ENCODE data around the gene EDN1. TPM values are rescaled to one million over a fixed set of nuclear protein-coding genes. Genes with fewer than 3 reads are reported as not detected.

EDN1 gene
- total RNA-seq, 1 donor from 2014 or later: 268 TPM

GRCh38 chr6:12344961-12345693 is 55.0 kb downstream of the EDN1 start:
- no peak for DNase-seq (ENCODE audit: low read depth in 2 of 2)

- no peak for DNase-seq (ENCODE audit: low read depth in 2 of 2)
Measured at GRCh38 chr6:12345694-12346058, 55.5 kb downstream of the EDN1 start.

Measured in lung microvascular endothelial cell (primary cell).